ENCODE data around the gene GINS1.

GINS1 gene

DNA sequence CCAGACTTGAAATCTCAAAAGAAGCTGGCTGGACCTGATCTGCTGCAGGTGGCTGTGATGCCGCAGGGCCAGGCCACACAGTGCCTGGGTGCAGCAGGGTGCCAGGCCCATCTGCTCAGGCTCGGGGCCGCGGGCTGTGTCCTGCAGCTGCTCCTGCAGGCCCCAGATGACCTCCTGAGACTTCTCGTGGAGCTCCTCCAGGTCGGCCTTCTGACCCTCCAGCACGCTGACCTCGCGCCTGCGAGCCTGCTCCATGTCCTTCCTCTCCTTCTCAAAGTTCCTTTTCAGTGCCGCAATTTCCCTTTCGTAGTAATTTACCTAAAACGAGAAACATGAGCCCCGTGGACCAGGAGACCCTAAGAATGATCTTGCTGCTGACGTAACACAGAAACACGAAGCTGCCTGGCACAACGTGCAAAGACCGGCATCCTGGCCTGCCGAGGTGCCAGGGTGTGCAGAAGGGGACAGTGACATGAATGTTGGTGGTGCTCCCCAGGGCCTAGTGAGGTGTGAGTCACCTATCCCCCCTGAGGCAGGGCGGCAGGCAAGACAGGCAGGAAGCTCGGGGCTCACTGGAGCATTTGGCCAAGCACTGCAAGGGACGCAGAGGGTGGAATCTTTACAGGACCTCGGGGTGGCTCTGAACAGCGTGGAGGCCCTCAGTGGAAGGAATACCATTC lies 71.6 kb downstream of the GINS1 start:
- no peak for DNase-seq

DNA sequence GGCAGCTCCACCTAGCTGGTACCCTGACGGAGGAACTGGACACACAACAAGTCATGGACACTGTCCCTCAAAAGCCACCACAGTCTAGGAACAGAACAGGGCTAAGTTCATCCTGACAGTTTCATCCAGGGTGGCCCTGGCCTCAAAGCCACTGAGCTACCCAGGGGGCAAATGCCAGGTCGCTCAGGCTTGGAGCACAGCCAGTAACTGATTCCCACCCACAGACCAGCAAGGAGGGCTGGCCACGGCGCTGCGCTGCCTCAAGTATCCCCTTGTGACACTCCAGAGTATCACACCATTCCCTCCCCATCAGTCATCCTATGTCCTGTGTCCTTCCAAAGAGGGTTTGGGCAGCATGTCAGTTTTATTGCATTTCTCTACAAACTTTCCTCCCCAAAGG lies 72.2 kb downstream of the GINS1 start:
- no peak for DNase-seq

DNA sequence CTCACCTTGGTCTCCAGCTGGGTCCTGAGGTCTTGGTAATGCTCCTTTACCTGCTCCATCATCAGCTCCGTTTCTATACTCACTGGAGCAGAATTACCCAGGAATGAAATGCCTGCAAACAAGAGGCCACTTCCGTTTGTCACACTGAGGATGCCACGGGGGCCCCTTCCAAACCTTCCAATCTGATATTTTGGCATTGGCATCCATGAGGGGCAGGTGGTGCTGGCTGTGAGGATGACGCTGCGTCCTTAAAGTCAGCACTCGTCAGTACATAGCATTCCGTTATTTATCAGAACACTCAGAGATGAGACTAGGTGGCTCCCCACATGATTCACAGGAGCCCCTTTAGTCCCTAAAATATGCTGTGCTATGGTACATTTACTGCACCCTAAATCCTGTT lies 72.7 kb downstream of the GINS1 start:
- DNase-seq: no peak

GRCh38 chr20:25480797-25481196 lies 73.3 kb downstream of the GINS1 start:
- DNase-seq: no peak

- DNase-seq: no peak
These were observed 73.9 kb downstream of the GINS1 start for GRCh38 chr20:25481235-25481917.

DNA sequence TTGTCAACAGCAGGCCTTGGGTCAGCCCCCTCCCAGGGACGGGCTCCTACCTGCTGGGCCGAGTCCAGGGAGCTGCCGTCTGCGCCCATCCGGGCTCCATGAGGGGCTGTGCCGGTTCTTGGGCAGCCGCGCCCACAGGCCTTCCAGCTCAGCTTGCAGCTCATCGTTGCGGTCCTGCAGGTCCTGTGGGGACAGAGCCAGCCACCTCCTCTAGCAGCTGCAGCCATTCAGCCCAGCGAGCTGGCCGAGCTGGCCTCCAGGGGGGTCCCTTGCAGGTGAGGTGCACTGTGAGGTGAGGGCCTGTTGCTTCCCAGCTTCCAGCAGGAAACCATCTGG lies 74.4 kb downstream of the GINS1 start:
- no peak for DNase-seq

- DNase-seq: no peak
These were observed 76.1 kb downstream of the GINS1 start for GRCh38 chr20:25483431-25484132.

GRCh38 chr20:25484224-25484846 lies 76.9 kb downstream of the GINS1 start:
- no peak for DNase-seq

DNA sequence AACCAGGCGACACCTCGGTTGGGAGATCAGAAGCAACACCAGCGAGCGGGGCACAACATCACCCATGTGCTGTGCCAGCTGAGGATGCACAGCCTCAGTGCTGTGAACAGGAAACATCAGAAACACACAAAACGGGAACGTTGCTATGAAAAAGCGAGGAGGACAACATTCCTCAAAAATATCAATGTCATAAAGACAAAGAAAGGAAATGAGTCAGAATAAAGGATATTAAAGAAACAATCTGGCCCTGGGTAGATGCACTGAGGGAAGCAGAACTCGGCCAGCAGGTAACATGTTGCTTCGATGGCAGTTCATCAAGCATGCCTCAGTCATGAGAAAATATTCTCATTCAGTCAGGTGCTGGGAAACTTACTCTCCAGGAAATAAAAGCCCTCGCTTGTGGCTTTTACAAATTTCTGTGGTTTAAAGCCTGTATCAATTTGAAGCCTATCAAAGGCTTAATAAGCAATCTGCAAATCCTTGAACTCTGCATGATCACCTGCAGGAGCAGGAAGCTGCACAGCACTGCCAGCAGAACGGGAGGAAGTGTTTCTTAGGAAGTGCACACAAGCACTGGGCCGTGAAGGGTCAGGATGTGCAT lies 77.5 kb downstream of the GINS1 start:
- no peak for DNase-seq

GRCh38 chr20:25485872-25486271 lies 78.4 kb downstream of the GINS1 start:
- DNase-seq: no peak

DNA sequence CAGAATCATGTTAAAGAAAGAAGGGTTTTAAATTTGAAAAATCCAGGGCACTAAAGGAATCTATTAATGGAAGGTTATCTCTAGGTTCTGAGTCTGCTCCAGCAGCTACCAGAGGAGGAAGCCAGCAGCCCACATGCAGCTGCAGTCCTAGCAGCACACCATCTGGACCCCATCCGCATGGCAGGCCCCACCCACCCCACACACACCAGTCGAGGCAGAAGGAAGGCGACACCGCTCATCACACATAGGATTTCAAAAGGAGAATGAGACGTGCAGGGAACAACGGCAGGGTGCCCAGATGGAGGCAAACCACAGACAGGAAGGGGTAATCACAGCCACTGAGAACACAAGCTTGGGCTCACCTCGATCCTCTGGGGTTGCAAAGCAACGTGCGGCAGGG lies 78.9 kb downstream of the GINS1 start:
- no peak for DNase-seq

GRCh38 chr20:25487306-25487705 lies 79.8 kb downstream of the GINS1 start:
- no peak for DNase-seq

GRCh38 chr20:25487975-25488374 lies 80.5 kb downstream of the GINS1 start:
- no peak for DNase-seq

- DNase-seq: no peak
These were observed 81.9 kb downstream of the GINS1 start for GRCh38 chr20:25489221-25489871.

DNA sequence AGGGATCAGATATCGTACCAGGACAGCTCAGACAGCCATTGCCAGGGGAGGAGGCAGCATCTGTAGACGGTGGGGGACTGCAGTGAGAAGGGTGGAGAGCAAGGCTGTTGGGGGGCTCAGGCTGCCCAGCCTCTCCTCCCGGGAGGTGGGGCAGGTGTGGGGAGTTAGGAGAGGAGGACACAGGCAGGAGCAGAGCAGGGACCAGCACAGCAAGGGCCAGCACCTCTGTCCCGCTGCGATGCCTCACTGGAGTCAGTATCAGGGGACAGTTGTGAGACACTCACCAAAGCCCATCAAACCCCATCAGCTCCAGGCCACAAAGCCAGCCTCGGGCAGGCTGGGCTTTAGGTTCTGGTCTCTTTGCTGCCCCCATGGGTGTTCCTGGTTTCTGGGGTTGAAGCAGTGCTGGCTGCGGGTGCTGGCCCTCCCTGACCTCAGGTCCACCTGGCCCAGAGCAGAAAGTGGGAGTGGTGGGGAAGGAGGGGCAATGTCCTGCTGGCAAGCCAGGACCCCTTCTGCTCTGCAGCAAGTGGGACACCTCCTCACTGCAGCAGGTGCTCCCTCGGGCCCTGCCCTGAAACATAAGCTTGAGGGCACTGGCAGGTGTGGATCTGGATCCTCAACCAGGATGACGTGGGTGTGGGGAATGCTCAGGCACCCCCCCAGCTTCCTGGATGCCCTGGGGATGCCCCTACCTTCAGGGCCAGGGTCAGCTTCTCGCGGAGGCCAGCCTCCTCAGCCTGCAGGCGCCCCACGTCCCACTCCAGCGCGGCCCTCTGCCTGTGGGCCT lies 83.4 kb downstream of the GINS1 start:
- DNase-seq: no peak

DNA sequence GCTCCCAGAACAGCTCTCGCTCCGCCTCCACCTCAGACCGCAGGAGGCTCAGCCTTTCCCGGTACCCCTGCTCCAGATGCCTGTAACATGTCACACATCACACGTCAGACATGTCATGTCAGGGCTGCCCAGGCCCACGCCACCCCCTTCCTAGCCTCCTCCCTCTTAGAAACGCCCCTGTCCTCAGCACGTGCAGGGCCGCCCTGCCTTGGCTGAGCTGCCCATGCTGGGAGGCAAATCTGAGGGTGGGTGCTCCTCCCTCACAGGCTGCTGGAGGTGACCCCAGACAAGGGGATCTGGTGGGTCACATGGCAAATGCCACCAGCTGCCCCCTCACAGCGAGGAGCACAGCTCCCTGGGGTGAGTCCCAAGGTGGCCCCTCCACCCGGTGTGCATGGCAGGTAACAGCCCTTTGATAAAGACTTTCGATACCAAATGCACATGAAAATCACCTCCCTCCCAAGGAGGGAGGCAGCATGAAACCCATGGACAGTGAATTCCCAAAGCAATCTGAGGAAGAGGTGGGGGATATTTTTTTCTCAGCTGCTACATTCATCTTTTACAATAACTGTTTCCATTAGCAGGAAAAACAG lies 84.1 kb downstream of the GINS1 start:
- no peak for DNase-seq

GRCh38 chr20:25493137-25493536 lies 85.7 kb downstream of the GINS1 start:
- no peak for DNase-seq

DNA sequence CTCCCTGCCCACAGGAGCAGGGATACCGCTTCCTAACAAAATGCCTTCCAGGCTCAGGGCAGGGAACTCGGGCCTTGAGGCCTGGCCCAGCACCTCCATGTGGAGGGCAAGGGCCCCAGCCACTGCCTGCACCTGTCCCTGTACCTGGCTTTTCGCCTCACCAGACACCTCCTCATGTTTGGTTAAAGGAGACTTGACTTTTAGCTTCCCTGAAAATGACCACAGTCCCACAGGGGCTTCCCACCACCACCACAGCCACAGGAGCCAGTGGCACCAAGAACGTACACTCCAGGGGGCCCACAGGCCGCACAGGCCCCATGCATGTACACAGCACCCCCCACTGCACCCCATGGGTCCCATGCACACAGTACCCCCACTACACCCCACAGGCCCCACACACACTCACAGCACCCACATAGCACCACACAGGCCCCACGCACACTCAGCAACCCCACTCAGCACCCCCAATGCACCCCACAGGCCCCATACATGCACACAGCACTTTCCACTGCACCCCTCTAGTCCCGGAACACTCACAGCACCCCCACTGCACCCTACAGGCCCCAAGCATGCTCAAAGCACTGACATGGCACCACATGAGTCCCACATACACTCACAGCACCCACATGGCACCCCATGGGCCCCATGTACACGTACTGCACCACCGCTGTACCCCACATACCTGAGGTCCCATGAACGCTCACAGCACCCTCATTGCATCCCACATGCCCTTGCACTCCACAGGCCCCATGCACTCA lies 86.5 kb downstream of the GINS1 start:
- no peak for DNase-seq

- DNase-seq: no peak
These were observed 87.2 kb downstream of the GINS1 start for GRCh38 chr20:25494506-25495188.

- DNase-seq: no peak
These were observed 87.8 kb downstream of the GINS1 start for GRCh38 chr20:25495189-25495824.

Measured in NCI-H2107 (cell line).